Neural progenitor cell (in vitro differentiated cells): Measurements from ENCODE around the gene ZNF800.

Experiments
- EZH2 ChIP-seq: fragments of 200-600 bp; sonication (generic); IDR thresholded peaks from 2 replicates; pipeline ENCODE4 v1.6.1; 2017; ENCODE audit warnings: antibody characterized with exemption, mild to moderate bottlenecking, moderate library complexity
- TF ChIP-seq, protein P1 (sequence below): fragments of 200-600 bp; sonication (generic); IDR thresholded peaks from 2 replicates; pipeline ENCODE4 v1.5.1; 2017; ENCODE audit warnings: antibody characterized with exemption, mild to moderate bottlenecking

- TF ChIP-seq, protein P1, sequence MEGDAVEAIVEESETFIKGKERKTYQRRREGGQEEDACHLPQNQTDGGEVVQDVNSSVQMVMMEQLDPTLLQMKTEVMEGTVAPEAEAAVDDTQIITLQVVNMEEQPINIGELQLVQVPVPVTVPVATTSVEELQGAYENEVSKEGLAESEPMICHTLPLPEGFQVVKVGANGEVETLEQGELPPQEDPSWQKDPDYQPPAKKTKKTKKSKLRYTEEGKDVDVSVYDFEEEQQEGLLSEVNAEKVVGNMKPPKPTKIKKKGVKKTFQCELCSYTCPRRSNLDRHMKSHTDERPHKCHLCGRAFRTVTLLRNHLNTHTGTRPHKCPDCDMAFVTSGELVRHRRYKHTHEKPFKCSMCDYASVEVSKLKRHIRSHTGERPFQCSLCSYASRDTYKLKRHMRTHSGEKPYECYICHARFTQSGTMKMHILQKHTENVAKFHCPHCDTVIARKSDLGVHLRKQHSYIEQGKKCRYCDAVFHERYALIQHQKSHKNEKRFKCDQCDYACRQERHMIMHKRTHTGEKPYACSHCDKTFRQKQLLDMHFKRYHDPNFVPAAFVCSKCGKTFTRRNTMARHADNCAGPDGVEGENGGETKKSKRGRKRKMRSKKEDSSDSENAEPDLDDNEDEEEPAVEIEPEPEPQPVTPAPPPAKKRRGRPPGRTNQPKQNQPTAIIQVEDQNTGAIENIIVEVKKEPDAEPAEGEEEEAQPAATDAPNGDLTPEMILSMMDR, result no peak
- no peak for TF ChIP-seq EZH2
These were observed 44.3 kb downstream of the ZNF800 start for GRCh38 chr7:127348247-127348631.
